GM21576 (cell line): Measurements from ENCODE around the gene SIPA1.

Source experiments
- ATAC-seq: cut with Tn5 transposase; IDR thresholded peaks from one replicate; pipeline ENCODE4 v1.9.1; 2021; ENCODE audit warnings: mild to moderate bottlenecking, moderate library complexity; ENCODE audit not compliant: unreplicated experiment

SIPA1 gene

GRCh38 chr11:65699306-65699705 lies 61.4 kb downstream of the SIPA1 start:
- ATAC-seq = no peak

- ATAC-seq = no peak
These were observed 62.5 kb downstream of the SIPA1 start for GRCh38 chr11:65700399-65700798.
